ENCODE results near the gene CTIF. TPM values are rescaled to one million over a fixed set of nuclear protein-coding genes. Genes with fewer than 3 reads are reported as not detected.

The CTIF gene
- polyA plus RNA-seq, 4 donors: 14.6 to 30.7 (median 22.6) TPM

DNA sequence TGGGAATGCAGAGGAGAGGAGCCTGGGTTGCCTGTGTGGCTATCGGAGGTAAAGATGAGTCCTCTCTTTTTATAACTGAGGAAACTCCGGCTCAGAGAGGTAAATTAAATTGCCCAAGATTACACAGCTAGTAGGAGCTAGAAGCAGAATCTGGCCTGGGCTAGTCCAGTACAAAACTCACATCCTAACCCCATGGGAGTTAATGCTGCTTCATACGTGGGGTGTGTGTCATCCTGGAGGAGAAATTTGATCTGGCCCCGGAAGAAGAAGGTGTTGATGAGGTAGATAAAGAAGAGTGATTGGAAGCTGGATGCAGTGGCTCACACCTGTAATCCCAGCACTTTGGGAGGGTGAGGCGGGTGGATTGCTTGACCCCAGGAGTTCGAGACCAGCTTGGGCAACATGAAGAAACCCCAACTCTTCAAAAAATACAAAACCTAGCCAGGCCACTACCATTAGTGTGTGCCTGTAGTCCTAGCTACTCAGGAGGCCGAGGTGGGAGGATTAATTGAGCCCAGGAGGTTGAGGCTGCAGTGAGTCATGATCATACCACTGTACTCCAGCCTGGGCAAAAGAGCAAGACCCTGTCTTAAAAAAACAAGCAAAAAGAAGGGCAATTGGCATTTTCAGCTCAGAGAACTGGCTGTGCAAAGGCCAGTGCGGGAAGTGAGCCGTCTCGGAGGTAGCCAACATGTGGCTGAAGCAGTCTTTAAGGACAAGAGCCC, 33.7 kb downstream of the CTIF start:
- DNase-seq (ENCODE audit: low read depth in 4 of 4, low spot score in 3 of 4): no peak

- no peak for DNase-seq (ENCODE audit: low read depth in 4 of 4, low spot score in 3 of 4)
Observed at GRCh38 chr18:48573632-48574283, 34.9 kb downstream of the CTIF start.

- DNase-seq (ENCODE audit: low read depth in 4 of 4, low spot score in 3 of 4): no peak
Observed at GRCh38 chr18:48574667-48575300, 36.0 kb downstream of the CTIF start.

- DNase-seq (ENCODE audit: low read depth in 4 of 4, low spot score in 3 of 4): no peak
Observed at GRCh38 chr18:48575301-48575657, 36.4 kb downstream of the CTIF start.

DNA sequence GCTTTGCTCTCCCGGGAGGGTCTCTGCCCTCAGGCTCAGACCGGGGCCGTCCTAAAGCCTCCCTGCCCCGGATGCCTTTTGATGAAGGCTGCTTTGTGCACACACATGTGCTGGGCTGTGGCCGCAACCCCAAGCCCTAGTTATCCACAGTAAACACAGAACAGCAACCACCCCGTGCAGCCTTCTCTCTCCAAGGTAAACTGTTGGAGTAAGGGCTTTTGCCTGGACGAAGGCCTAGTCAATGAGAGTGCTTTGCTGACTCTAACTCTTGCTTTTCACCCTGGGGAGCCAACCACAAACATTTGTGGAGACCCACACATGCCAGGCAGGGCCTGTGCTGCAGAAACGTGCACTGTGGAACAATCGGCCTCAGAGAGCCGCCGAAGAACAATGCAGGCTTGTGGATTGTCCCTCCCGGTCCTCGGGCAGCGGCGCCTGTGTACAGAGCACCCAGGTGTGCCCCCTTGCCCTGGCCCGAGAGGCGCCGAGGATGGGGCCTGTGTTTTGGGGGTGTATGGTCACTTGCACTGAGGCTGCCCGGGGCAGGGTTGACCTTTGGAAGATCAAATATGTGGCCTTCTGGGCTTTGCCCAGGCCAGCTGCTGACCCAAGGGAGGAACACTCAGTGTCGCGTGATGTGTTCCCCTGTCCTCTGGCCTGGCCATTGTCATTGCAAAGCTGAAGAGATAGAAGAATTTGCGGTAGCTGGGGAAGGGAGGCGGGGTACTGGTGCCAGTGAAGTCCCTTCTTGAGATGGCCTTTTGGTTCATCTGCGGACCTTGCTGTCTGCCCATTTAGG, 37.0 kb downstream of the CTIF start:
- DNase-seq (ENCODE audit: low read depth in 4 of 4, low spot score in 3 of 4): no peak

GRCh38 chr18:48576457-48576771, 37.6 kb downstream of the CTIF start:
- no peak for DNase-seq (ENCODE audit: low read depth in 4 of 4, low spot score in 3 of 4)

- no peak for DNase-seq (ENCODE audit: low read depth in 4 of 4, low spot score in 3 of 4)
Observed at GRCh38 chr18:48577478-48578190, 38.8 kb downstream of the CTIF start.

DNA sequence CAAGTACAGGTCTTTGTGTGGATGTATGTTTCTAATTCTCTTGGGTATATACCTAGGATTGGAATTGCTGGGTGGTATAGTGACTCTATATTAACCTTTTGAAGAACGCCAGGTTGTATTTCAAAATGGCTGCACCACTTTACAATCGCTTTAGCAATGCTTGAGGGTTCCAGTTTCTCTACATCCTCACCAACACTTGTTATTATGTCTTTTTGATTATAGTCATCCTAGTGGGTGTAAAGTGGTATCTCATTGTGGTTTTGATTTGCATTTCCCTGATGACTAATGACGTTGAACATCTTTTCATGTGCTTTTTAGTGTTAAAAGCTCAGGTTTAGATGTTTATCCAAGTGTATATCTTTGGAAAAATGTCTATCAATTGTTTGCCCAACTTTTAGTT, 39.5 kb downstream of the CTIF start:
- no peak for DNase-seq (ENCODE audit: low read depth in 4 of 4, low spot score in 3 of 4)

GRCh38 chr18:48580066-48580465, 41.2 kb downstream of the CTIF start:
- no peak for DNase-seq (ENCODE audit: low read depth in 4 of 4, low spot score in 3 of 4)

GRCh38 chr18:48580782-48581181, 42.0 kb downstream of the CTIF start:
- no peak for DNase-seq (ENCODE audit: low read depth in 4 of 4, low spot score in 3 of 4)

GRCh38 chr18:48581206-48581605, 42.4 kb downstream of the CTIF start:
- DNase-seq (ENCODE audit: low read depth in 4 of 4, low spot score in 3 of 4): no peak

GRCh38 chr18:48581941-48582340, 43.1 kb downstream of the CTIF start:
- no peak for DNase-seq (ENCODE audit: low read depth in 4 of 4, low spot score in 3 of 4)

DNA sequence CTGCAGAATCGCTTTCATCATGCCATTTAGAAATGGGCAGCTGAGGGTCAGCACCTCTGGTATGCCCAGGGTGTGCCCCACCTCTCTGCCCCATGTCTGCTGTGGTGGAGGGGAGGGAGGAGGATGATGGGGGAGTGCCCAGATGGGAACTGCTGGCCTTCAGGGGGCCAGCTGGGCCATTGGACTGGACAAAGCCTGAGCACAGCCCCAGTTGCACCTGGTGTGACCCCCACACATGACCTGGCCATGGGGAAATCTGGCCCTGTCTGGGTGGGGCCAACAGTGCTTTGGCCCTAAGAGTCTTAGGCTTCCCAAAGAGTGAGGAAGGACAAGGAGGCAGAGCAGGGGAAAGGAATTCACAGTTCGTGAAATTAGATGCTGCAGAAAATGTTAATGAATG, 44.1 kb downstream of the CTIF start:
- DNase-seq (ENCODE audit: low read depth in 4 of 4, low spot score in 3 of 4): no peak

DNA sequence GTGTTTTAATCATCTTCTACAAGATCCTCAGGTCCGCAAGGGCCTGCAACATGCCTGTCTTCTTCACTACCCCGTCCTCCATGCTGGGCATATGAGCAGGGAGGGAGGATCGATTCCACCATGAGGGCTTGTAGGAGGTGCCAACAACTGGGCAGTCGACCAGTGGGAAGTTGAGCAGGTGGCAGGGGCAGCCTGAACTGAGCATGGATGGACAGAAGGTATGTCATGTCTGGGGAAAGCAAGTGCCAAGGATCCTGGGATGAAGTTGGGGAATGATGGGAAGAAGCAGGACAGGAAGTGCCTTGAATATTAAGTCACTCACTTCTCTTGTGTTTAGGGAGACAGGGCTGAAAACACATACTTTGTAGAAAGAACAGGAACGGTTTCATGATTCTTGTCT, 44.7 kb downstream of the CTIF start:
- DNase-seq (ENCODE audit: low read depth in 4 of 4, low spot score in 3 of 4): no peak

GRCh38 chr18:48589797-48590519, 51.1 kb downstream of the CTIF start:
- no peak for DNase-seq (ENCODE audit: low read depth in 4 of 4, low spot score in 3 of 4)

DNA sequence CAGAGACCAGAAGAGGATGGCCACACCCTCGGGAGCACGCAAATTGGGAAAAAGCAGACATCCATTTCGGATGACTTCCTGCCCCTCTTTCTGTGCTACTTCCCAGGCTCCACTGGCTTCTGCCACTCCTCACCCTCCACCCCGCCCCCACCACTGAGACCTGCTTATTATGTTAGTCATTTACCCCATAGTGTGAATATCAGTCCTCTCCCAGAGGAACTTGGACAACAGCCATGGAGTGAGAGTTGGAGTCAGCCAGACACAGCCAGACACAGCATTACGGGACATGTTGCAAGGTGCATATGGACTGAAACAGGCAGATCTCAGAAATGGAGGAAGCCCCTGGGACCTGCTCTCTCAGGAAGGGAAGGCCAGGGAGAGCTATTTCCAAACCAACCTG, 51.8 kb downstream of the CTIF start:
- no peak for DNase-seq (ENCODE audit: low read depth in 4 of 4, low spot score in 3 of 4)

DNA sequence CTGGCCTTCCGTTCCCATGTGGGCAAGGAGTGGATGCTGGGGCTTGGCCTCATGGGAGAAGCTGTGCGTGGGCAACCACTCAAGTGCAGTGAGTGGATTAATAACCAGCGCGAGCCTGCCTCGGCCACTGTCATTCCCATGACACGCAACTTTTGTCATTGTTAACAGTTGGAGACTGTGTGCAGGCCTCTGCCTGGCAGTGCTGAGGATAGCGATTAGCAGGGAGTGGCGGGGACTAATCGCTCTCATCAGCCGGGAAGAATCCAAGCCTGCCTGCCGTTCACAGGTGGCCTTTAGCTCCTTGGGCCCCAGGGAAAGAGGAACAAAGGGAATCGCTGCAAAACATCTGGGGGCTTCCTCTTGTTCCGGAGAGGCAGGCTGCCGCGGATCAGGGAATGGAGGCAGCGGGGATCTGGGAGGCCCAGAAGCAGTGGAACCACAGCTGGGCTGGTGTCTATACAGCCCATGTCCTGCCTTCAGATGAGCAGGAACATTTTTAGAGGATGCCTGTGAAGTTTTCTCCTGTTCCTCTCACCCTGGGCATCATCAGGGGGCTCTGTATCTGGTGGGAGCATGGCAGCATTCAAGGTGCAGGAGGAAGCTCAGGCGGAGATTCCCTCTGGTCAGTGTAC, 53.8 kb downstream of the CTIF start:
- no peak for DNase-seq (ENCODE audit: low read depth in 4 of 4, low spot score in 3 of 4)

- DNase-seq (ENCODE audit: low read depth in 4 of 4, low spot score in 3 of 4): no peak
Observed at GRCh38 chr18:48594471-48595094, 55.8 kb downstream of the CTIF start.

DNA sequence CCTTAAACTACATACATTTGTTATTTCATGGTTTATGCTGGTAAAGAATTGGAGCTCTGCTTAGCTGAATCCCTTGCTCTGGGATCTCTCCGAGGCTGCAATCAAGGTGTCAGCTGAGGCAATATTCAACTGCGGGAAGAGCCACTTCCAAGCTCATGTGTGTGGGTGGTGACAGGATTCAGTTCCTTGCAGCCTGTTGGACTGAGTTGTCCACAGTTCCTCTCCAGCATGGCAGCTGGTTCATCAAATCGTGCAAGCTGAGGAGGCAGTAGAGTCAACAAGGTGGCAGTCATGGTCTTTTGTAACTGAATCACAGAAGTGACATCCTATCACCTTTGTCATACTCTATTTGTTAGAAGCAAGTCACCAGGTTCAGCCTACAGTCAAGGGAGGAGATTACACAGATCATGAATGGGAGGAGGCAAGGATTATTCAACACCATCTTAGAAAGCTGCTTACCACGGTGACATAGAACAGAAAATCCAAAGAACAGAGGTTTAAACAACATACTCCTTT, 56.9 kb downstream of the CTIF start:
- DNase-seq (ENCODE audit: low read depth in 4 of 4, low spot score in 3 of 4): no peak

All from left renal pelvis (tissue), 4 donors.